Nucleus accumbens (tissue), 56 donors: Measurements from ENCODE around the gene UCP3.

Experiments used
- DNase-seq, 56 donors: peaks; one replicate each; lab custom pipeline; 2025; lab: John Stamatoyannopoulos, UW

UCP3 gene

DNA sequence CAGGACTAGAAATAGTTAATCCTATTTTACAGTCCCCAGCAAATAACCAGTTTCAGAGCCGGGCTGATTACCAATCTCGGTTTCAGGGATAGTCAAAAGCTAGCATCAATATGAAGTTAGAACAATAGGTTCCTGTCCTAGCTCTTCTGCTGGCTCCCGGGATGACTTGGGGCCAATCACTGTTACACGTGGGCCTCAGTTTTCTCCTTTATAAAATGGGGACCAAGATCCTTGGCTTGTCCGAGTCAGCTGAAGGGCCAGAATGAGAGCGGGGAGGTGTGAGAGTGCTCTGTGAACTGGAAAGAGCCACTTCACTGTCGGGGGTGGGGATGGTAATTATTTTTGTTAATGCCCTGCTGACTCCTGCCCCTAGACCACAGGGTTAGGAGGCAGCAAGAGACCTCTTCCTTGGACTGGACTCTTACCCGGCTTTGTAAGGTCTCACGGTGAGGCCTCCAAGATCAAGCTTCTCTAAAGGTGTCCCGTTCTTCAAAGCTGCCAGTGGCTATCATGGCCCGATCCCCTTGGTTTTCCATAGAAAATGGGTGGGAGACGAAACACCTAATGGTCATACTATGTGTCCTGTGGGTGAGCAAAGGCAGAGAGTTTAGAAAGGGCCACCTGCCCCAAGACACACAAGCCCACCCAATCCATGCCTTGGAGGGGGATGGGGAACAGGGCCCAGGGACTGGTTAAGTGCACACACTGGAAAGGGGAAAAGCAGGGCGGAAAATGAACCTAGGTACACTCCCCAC is 27.7 kb downstream of the UCP3 start:
- DNase-seq, result no peak

DNA sequence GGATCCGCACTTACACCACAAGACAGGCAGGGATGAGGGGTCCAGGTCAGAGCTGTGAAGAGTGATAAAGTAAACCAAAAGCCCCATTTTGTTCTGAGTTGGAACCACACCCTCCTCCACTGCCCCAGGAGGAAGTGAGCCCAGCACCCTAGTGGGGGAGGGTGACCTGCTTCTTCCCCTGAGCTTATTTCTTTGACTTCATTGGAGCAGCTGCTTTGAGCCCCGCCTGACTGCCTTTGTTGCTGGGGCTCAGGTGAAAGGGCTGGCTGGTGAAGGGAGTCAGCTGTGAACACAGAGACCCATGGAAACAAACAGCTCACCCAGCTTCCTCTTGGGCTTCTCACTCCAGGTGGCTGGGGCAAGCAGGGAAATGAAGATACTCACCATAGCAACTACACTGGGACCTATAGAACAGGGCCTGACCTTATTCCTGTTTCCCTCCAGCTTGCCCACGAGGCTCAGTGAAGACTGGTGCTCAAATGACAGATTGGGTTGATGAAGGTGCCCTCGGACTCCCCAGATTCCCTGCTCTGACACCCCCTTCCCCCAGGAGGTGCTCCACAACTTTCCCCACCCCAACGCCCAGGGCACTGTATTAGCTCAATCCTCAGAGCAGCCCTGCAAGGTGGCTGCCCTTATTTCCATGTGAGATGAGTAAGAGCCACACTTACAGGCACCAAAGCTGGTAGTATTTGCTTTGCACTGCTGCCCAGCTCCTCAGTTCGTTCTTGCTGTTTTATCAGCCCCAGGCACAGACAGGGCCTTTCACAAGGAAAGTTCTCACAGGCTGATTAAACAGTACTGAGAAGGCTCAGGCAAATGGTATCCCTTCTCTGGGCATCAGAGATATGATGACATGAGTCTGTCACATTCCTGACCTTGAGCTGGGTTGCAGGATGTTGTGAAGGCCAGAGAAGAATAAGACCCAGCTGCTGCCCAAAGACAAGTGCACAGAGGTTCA is 28.6 kb downstream of the UCP3 start:
- peak in 3 of 56 donors; percentile 5 to 36 (median 16) for DNase-seq

DNA sequence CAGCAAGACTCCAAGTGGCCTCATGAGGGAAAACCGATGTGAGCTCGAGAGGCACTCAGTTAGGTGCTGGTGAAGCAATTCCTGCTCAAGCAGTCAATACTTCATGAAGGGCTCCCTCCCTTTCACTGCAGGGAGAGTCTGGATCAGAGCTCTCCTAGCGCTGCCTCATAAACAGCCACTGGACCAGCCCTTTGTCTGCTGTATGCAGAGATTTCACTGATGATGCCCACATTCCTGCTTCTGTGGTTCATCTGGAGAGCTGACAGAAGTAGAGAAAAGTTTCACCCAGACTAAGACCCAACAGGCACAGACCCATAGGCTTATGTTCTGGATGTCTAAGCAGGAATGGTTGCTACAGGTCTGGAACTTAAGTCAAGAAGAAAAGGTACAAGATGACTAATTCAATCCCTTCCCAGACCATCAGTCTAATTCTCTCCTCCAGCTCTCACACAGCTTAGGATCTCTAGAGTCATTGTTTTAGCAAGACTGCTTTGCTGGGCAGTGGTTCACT is 30.3 kb downstream of the UCP3 start:
- DNase-seq, result no peak

DNA sequence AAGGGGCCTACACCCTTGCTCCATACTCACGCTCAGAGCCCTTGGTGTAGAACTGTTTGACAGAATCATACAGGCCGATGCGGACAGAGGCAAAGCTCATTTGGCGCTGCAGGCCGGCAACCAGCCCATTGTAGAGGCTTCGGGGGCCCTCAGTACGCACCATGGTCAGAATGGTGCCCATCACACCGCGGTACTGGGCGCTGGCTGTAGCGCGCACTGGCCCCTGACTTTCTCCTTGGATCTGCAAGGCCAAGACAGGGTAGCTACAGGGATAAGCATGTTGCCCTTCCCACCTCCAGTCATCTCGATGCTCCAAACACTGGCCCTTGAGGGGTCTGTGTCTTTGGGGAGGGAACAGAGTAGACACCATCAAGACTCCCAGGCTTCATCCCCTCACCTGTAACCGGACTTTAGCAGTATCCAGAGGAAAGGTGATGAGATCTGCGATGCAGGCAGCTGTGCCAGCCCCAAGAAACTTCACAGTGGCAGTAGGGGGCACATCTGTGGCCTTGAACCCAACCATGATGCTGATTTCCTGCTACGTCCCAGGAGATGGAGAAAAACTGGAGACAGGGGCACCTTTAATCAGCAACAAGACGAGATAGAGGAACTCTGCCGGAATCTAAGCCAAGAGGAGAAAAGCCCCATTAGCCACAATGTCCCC is 30.9 kb downstream of the UCP3 start:
- no peak for DNase-seq

DNA sequence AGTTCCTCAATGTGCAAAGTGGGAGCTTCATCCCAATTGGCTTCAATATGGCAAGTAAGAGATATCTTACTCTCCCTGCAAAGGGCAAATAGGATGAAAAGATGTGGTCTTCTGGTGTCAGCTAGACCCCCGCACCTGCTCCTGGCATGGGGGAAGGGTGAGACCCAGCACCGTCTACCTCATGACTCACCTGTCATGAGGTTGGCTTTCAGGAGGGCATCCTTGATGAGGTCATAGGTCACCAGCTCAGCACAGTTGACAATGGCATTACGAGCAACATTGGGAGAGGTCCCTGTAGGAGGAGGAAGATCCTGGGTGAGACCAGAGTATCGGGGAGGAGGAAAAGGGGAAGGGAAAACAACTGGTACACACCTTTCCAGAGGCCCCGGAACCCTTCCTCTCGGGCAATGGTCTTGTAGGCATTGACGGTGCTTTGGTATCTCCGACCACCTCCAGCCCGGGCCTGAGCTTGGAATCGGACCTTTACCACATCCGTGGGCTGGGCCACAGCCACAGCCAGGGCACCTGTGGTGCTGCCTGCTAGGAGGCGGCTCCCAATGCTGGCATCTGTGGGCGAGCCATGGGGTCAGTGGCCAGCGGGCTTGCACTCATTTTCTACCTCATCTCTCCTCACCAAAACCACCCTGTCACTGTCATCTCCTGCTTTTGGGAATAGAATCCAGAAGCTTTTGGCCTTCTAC is 32.3 kb downstream of the UCP3 start:
- DNase-seq, result no peak

DNA sequence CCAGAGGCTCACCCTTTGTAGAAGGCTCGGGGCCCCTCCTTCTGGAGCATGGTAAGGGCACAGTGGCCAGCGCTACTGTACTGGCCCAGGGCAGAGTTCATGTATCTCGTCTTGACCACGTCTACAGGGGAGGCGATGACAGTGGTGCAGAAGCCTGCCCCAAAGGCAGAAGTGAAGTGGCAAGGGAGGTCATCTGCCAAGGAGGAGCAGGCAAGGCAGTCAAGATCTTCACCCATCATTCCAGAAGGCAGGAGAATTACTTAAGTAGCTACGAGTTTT is 33.5 kb downstream of the UCP3 start:
- no peak for DNase-seq

DNA sequence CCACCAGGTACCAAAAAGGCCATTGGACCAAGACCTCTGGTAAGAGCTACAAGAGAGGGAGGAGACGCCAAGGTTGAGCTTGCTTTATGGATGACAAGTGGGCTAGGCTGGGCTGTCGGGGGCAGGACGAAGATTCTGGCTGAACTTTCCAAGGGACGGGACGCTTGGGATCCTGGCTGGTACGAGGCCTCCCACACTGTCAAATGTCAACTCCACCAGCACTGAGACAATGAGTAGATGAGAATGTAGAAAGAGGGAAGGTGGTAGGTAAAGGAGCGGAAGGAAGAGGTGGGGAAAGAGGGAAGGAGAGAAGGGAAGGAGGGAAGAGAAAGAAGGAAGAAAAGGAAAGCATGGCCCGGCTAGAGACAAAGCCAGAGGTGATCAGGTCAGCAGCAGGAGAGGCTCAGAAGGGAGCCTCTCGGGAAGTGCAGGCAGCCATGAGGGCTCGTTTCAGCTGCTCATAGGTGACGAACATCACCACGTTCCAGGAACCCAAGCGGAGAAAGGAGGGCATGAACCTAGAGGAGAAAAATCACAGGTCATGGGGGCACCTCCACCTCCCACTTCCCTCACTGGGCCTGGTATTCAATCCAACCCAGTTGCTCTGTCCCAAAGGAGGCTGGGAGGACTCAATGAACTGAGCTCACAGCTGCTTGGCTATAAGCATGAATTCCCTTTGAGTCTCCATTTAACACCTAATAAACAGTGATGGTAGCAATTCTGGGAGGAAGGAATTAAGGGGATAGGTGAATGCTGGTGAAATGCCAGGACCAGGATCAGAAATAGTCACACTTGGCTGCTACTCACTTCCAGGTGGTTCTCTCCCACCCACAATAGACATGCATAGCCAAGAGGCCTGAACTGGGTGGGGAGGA is 34.0 kb downstream of the UCP3 start:
- no peak for DNase-seq

DNA sequence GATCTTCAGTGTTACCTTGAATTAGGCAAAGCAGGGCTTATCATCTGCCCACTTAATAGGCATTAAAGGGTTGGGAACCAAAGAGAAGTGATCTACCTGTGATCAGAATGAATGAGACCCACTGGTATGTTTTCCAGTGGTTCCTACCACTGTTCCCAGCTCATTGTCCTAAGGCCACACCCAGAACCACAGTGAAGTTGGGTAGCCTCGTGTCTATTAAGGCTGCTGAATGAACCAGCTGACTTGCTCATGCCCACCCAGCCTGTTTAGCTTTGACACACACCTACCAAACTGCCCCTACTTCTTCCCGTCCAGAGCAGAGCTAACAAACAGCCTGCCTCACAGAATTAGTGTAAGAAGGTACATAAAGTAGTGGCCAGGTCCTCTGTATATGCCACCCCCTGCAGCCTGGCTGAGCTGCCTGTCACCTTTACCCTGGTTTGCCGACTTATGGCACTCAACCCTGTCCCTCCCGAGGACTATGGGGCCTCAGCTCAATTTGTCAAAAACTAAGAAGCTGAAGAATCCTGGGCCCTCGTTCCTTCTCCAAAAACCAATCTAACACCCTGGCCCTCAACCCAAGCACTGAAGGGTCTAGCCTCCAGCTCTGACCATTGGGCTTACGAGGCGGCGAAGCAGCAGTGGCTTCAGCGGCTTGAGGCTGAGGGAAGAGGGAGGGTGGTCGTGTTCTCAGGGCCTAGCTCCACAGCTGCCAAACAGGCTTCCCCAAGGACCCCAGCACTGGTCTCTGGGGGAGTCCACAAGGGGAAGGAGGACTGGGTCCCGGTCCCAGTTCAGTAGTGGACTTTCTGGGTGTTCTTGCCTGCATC is 36.0 kb downstream of the UCP3 start:
- no peak for DNase-seq

DNA sequence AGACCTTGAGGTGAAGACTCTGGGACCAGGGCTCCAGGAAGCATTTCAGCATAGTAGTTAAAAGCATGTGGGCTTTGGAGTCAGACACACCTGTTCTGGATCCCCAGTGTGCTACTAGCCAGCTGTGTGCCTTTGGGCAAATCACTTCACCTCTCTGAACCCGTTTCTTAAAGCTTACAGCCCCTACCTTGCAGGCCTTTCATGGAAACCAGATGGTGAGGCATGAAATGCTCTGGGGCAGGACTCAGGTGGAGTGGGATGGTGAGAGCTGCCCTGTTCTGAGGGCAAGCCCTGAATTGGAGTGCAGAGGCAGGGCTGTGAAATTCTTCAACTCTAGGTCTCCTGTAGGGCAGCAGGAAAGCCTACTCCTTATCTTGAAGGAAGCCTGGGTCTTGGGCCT is 36.7 kb downstream of the UCP3 start:
- DNase-seq, result no peak

DNA sequence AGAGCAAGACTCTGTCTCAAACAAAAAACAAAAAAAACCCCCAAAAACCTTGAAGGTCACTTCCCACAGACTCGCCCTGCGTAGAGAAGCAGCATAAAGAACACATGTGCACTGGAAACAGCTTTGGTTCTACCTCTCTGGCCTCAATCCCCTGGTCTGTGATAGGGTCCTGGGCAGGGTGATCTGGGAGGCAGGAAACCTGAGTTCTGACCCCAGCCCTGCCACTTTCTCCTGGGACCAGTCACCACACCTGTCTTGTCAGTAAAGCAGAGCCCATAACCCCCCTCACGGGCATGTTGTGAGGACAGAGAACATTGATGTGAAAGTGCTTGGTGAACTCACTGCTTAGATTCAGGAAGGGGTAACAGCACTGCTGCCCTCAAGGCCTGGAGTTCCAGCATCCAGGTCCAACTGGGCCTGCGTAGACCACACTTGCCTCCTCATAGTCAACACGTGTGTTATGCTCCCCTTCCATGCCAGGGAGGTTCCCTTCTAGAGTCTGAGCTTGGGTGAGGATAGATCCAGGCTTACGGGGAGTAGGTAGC is 37.6 kb downstream of the UCP3 start:
- DNase-seq, result no peak

DNA sequence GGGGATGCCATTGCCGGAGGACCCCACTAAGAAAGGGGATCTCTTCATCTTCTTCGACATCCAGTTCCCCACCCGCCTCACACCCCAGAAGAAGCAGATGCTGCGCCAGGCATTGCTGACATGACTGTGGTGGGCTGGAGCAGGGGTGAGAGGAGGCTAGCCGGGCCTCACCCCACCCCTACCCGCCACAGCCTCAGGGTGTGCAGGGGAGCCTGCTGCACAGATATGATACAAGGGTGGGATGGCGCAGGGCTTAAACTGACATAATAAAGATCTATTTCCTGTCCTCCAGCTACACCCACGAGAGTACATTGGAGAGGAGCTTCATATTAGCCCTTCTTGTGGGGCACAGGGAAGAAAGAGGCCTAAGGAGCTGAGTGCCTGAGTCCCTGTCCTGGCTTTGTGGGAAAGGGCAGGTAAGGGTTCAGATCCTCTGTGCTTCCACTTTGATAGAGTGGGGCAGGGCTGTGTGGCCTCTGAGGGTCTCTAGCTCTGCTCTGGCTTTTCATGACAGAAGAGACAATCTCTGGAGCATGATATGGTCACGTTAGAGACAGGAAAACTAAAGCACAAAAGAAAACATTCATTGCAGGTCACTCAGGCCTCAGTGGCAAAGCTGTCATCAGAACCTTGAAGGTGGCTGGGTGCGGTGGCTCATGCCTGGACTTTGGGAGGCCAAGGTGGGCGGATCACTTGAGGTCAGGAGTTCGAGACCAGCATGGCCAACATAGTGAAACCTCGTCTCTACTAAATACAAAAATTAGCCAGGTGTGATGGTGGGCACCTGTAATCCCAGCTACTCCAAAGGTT is 38.7 kb downstream of the UCP3 start:
- no peak for DNase-seq

DNA sequence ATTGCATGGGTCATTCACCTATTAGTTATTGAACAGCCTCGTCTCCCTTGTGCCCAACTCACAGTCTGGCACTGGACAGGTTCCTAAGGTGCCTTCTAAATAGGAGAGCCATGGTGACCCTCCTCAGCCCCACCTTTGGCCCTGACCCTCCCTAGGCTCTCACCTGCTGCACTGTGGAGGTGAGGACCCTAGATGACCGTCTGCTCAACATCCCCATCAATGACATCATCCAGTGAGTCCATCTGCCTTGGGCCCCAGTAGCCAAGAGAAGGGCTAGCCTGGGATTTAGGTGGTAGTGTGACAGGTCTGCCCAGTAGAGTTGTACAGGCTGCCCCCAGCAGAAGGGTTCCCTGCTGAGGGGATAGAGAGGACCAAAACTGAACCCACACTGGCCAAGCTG is 39.8 kb downstream of the UCP3 start:
- no peak for DNase-seq

DNA sequence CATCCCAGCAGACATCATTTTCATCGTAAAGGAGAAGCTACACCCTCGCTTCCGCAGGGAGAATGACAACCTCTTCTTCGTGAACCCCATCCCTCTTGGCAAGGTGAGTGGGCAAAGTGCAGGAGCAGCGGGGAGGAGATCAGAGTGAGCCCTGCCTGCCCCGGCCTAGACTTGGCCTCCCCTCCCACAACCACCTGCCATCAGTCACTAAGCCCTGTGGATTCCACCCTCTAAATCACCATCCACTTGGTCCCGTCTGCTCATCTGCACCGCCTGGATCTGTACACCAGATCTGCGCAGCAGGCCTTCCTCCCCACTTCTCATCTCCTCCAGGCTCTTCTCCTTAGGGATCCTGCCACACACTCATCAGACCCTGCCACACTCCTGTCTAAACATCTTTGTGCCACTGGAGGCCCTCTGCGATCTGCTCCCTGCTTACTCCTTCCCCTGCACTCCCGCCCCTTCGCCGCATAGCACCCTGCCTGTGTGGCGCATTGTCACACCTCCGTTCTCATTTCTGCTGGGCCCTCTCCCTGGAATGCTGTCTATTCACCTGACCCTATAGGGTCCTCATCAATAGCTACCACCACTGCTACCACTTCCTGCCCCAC is 40.4 kb downstream of the UCP3 start:
- DNase-seq, result no peak

DNA sequence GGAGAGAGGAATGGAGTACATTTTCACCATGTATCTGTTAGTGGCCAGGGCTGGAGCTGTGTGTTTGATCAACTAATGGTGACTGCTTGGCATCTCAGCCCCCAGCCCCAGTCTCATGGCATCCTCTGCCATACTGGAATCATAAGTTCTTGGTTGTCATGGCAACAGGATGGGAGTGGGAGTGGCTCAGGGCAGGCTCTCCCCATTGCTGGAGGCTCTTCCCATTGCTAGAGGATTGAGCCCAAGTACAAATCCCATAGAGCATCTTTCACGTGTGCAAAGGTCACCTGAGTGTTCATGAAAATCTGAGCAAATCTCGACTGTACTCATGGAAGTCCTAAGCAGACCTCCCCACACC is 43.1 kb downstream of the UCP3 start:
- DNase-seq, result no peak

DNA sequence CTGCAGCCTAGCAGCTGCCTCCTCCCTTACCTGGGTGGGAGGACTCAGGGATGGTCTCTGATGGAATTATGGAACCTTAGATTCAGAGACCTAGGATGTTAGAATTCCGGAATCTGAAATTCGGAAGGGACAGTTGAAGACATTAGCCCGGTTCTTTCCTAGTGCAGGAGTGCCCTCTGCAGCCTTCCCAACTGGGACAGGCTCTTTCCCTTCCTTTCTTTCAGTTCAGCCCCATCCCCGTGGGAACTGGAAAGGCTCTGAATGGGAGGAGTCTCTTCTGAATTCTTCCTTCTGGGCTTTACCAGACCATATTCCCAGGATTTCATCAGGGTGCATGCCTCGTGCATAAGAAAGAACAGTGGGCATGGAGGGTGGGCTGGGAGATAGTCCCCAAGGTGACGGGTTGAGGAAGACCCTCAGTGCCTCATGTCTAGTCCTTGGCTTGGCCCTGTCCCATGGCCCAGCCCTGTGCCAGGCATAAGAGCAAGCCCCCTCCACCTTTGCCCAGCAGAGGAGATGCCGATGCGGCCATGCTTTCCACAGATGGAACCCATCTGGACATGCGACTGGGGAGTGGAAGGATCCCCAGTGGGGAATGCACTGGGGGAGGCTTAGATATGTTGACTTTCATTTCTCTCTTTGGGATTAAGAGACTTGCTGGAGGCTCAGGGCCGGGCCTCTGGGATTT is 43.7 kb downstream of the UCP3 start:
- DNase-seq, result no peak

DNA sequence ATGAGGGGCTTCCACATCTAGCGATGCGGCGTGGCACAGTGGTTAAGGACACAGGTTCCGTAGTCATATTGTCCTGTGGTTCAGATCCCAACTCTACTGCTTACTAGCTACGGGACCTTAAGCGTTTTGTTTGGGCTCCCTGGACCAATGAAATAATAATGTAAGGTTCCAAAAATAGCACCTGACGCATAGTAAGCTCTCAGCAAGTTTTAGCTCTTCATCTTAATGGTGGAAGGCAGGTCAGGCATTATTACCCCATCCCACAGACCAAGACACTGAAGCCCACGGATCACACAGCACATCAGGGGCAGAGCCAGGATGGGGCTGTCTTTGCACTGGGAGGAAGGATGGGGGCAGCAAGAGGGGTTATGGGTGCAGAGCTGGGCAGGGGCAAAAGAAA is 45.0 kb downstream of the UCP3 start:
- DNase-seq, result no peak
